GM19193 (cell line): ENCODE results near the gene DPP10.

Source experiments
- POLR2A ChIP-seq: IDR thresholded peaks from 4 replicates; pipeline ENCODE4 v1.6.1; 2011; ENCODE audit not compliant: insufficient read depth, insufficient read length; ENCODE audit errors: extremely low read depth

Gene DPP10

GRCh38 chr2:115194623-115195022, 752.2 kb downstream of the DPP10 start:
- no peak for TF ChIP-seq POLR2A

GRCh38 chr2:115196587-115196986, 754.1 kb downstream of the DPP10 start:
- no peak for TF ChIP-seq POLR2A

- no peak for TF ChIP-seq POLR2A
Measured at GRCh38 chr2:115199966-115200365, 757.5 kb downstream of the DPP10 start.

DNA sequence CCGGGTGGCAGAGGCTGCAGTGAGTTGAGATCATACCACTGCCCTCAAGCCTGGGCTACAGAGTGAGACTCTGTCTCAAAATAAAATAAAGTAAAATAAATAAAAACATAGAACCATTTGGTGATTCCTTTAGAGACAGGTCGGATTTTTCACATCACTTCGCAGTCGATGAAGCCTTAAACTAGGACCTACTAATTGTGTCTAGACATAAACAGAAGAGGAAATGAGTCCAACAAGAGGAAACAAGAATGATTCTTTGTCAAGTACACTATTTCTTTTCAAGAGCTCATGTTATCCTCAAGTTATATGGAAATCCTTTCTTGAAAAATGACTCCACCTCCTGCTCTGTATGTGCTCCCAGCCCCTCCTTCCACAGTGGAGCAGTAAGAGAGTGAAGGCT, 758.9 kb downstream of the DPP10 start:
- no peak for TF ChIP-seq POLR2A

- TF ChIP-seq POLR2A, result no peak
Measured at GRCh38 chr2:115208493-115209164, 766.2 kb downstream of the DPP10 start.

DNA sequence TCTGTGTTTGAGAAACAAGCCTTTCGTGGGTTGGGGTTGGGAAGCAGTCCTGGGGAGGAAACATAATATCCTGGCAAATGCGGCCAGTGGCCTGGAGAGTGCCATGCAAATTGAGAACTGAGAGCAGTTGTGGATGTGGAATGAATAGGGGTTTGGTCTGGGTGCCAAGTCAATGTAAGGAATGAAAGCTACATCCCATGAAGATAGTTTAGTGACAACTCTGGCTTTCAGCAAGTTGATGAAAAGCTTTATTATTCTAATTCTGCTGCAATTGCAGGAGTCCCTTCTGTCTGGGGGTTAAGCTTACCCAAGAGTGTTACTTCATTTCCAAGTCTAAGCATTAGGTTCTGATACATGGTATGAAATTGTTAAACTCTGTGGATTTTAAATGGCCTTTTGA, 771.6 kb downstream of the DPP10 start:
- no peak for TF ChIP-seq POLR2A

- TF ChIP-seq POLR2A, result no peak
Measured at GRCh38 chr2:115219296-115219695, 776.9 kb downstream of the DPP10 start.

DNA sequence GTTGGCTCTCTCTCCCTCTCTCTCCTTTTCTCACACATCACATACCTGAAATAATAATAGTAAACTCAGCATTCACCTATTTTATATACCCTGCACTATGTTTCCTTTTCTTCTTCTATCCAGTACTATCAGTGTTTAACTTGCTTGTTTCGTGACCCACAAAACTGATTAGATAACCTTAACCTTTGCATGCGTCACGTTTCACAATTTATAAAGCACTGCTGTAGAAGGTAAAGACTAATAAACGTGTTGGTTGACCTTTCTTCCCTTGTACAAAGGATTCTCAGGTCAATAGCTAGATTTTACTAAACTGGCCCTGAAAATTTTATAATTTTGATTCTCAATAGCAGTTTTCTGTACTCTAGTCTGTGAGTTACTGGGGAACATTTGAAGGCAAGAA, 791.7 kb downstream of the DPP10 start:
- TF ChIP-seq POLR2A, result no peak

GRCh38 chr2:115234737-115235136, 792.3 kb downstream of the DPP10 start:
- TF ChIP-seq POLR2A, result no peak

GRCh38 chr2:115248066-115248465, 805.6 kb downstream of the DPP10 start:
- no peak for TF ChIP-seq POLR2A

- no peak for TF ChIP-seq POLR2A
Measured at GRCh38 chr2:115277366-115277765, 834.9 kb downstream of the DPP10 start.

DNA sequence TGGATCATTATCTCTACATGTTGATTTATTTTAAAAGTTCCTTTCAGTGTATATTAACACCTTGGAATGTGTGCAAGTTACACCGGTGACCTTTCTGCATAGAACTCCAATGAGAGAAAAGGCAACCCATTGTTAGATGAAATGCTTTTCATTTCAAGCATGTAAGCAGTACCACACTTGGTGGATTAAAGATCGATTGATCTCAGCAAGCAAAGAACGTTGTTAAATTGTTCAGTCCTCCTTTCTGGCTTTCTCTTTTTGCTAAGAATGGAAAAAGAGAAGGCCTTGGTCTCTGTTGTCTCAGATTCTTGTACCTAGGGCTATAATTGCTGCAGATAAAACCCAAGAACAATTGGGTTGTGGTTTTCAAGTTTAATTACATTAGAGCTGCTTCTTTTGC, 843.0 kb downstream of the DPP10 start:
- TF ChIP-seq POLR2A, result no peak

GRCh38 chr2:115290478-115290877, 848.0 kb downstream of the DPP10 start:
- no peak for TF ChIP-seq POLR2A

GRCh38 chr2:115292742-115293141, 850.3 kb downstream of the DPP10 start:
- no peak for TF ChIP-seq POLR2A

- no peak for TF ChIP-seq POLR2A
Measured at GRCh38 chr2:115294999-115295398, 852.6 kb downstream of the DPP10 start.

GRCh38 chr2:115297056-115297455, 854.6 kb downstream of the DPP10 start:
- no peak for TF ChIP-seq POLR2A

DNA sequence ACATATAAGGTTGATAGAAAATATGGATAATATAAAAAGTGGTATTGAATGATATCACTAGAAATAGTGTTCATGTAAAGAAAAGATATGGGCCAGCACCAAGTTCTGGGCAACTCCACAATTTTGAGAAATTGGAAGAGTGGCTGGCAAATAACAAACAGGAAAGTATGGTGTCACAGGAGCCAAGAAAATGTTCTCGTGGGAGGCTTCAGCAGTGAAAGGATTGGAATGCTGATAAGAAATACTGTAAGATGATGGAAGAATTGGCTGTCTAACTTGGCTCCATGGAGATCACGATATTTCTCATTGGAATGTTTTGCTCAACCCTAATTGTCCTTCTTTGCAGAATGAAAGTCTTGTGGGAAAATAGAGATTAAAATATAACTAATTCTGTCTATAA, 856.8 kb downstream of the DPP10 start:
- no peak for TF ChIP-seq POLR2A

GRCh38 chr2:115305712-115306111, 863.3 kb downstream of the DPP10 start:
- no peak for TF ChIP-seq POLR2A

DNA sequence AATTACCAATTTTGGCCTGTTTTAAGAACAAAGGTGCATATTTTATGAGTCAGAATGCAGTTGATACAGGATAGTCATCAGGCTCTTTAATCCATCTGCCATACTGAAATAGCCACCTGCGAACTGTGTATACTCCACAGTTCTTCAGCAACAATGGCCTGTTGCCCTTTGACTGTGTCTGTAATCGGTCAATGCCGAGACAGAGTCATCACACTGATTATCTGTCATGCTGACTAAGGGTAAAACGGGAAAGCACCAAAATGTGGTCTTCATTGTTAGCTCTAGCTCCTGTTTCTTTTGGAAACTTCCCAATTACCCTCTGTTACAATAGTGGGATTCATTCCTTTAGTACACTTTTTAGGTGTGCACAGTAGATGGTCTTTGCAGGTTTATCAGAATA, 871.7 kb downstream of the DPP10 start:
- no peak for TF ChIP-seq POLR2A
